Neural crest cell (in vitro differentiated cells): Measurements from ENCODE around the gene ENOX1. TPM values are rescaled to one million over a fixed set of nuclear protein-coding genes. Genes with fewer than 3 reads are reported as not detected.

Source experiments
- DNase-seq: peaks from one replicate; pipeline ENCODE4 v3.0.0; 2021; ENCODE audit warnings: low read depth, mixed read lengths, low spot score
- H3K27ac Mint-ChIP-seq: one replicate; pipeline ENCODE4 v1.8.0; 2021; ENCODE audit warnings: mild to moderate bottlenecking, mixed read lengths; ENCODE audit not compliant: unreplicated experiment
- H3K27me3 Mint-ChIP-seq: 2 replicates; pipeline ENCODE4 v1.8.0; 2021; ENCODE audit warnings: low read depth, mild to moderate bottlenecking, mixed read lengths
- H3K36me3 Mint-ChIP-seq: 2 replicates; pipeline ENCODE4 v1.8.0; 2021; ENCODE audit warnings: low read depth, mild to moderate bottlenecking, mixed read lengths
- H3K4me1 Mint-ChIP-seq: 2 replicates; pipeline ENCODE4 v1.8.0; 2021; ENCODE audit warnings: mixed read lengths
- H3K4me3 Mint-ChIP-seq: one replicate; pipeline ENCODE4 v1.8.0; 2021; ENCODE audit warnings: mild to moderate bottlenecking, mixed read lengths
- H3K9me3 Mint-ChIP-seq: 2 replicates; pipeline ENCODE4 v1.8.0; 2021; ENCODE audit warnings: mixed read lengths
- CTCF ChIP-seq: fragments of 200-600 bp; sonication (generic); conservative IDR thresholded peaks from 2 replicates; pipeline ENCODE4 v1.5.0; 2021; ENCODE audit warnings: antibody characterized with exemption, mild to moderate bottlenecking
- total RNA-seq: library from RNA; stranded (reverse); gene quantifications from 2 replicates; pipeline ENCODE4 v1.2.1, GENCODE V29; 2021

Gene ENOX1
- total RNA-seq, 1 donor from 2014 or later, result 3.8 TPM

- H3K27ac Mint-ChIP-seq, result no peak overlapping the region
- peaks cover 4% of the 10 kb centered on the region for H3K4me1 Mint-ChIP-seq
- no peaks in the 10 kb centered on the region for H3K27me3 Mint-ChIP-seq
- no peaks in the 10 kb centered on the region for H3K36me3 Mint-ChIP-seq
- H3K4me3 Mint-ChIP-seq, result no peak overlapping the region
- DNase-seq, result no peak
- no peaks in the 10 kb centered on the region for H3K9me3 Mint-ChIP-seq
- no peak for TF ChIP-seq CTCF
These were observed 302.8 kb downstream of the ENOX1 start for GRCh38 chr13:43483930-43484329.

- TF ChIP-seq CTCF, result no peak
- no peaks in the 10 kb centered on the region for H3K9me3 Mint-ChIP-seq
- peaks cover 4% of the 10 kb centered on the region for H3K4me1 Mint-ChIP-seq
- no peak for DNase-seq
- H3K27me3 Mint-ChIP-seq, result no peaks in the 10 kb centered on the region
- H3K4me3 Mint-ChIP-seq, result no peak overlapping the region
- H3K27ac Mint-ChIP-seq, result no peak overlapping the region
- H3K36me3 Mint-ChIP-seq, result no peaks in the 10 kb centered on the region
These were observed 304.1 kb downstream of the ENOX1 start for GRCh38 chr13:43482641-43483040.

GRCh38 chr13:43482026-43482425, 304.7 kb downstream of the ENOX1 start:
- H3K36me3 Mint-ChIP-seq, result no peaks in the 10 kb centered on the region
- H3K9me3 Mint-ChIP-seq, result no peaks in the 10 kb centered on the region
- no peak overlapping the region for H3K27ac Mint-ChIP-seq
- no peaks in the 10 kb centered on the region for H3K27me3 Mint-ChIP-seq
- TF ChIP-seq CTCF, result no peak
- H3K4me3 Mint-ChIP-seq, result no peak overlapping the region
- no peak for DNase-seq
- H3K4me1 Mint-ChIP-seq, result peaks cover 4% of the 10 kb centered on the region

- Mint-ChIP-seq H3K4me1 (peaks cover 2% of the 10 kb centered on the region), H3K27me3 (no peaks in the 10 kb centered on the region), H3K9me3 (no peaks in the 10 kb centered on the region), H3K4me3 (no peak overlapping the region), H3K27ac (no peak overlapping the region), H3K36me3 (no peaks in the 10 kb centered on the region)
- TF ChIP-seq CTCF, result no peak
- no peak for DNase-seq
These were observed 307.9 kb downstream of the ENOX1 start for GRCh38 chr13:43478902-43479301.

- peaks cover 5% of the 10 kb centered on the region for H3K4me1 Mint-ChIP-seq
- H3K4me3 Mint-ChIP-seq, result no peak overlapping the region
- H3K9me3 Mint-ChIP-seq, result no peaks in the 10 kb centered on the region
- no peak for DNase-seq
- TF ChIP-seq CTCF, result no peak
- H3K36me3 Mint-ChIP-seq, result no peaks in the 10 kb centered on the region
- H3K27me3 Mint-ChIP-seq, result no peaks in the 10 kb centered on the region
- no peak overlapping the region for H3K27ac Mint-ChIP-seq
These were observed 308.6 kb downstream of the ENOX1 start for GRCh38 chr13:43478211-43478610.

GRCh38 chr13:43475140-43475539, 311.6 kb downstream of the ENOX1 start:
- Mint-ChIP-seq H3K4me3 (no peak overlapping the region), H3K36me3 (no peaks in the 10 kb centered on the region), H3K27ac (no peak overlapping the region), H3K9me3 (peaks cover 3% of the 10 kb centered on the region), H3K4me1 (peaks cover 5% of the 10 kb centered on the region), H3K27me3 (no peaks in the 10 kb centered on the region)
- DNase-seq, result no peak
- no peak for TF ChIP-seq CTCF
